Endothelial cell of umbilical vein (primary cell): ENCODE measurements around the gene TAS2R43. TPM values are rescaled to one million over a fixed set of nuclear protein-coding genes. Genes with fewer than 3 reads are reported as not detected.

Experiments
- BruUV-seq: library from RNA; stranded (reverse); fragments of 400-500 nt; replicated peaks from 2 replicates; lab custom pipeline; 2021; lab: Mats Ljungman, UMichigan
- CTCF ChIA-PET: fragments of 300-600, 350-600 bp; sonication (Branson Sonifier 250); formaldehyde crosslinking; loops from one replicate; lab custom pipeline; 2021; ENCODE audit warnings: antibody characterized with exemption, inconsistent platforms; lab: Charles Lee
- POLR2A ChIA-PET: fragments of 300-600, 350-600 bp; sonication (Branson Sonifier 250); formaldehyde crosslinking; loops from one replicate; lab custom pipeline; 2021; ENCODE audit warnings: antibody characterized with exemption, inconsistent platforms; lab: Charles Lee
- DNase-seq: peaks from one replicate; pipeline ENCODE4 v3.0.0-alpha.2; 2011; ENCODE audit warnings: low read depth, low spot score
- FAIRE-seq: peaks from 2 replicates; lab custom pipeline; 2011; peaks lifted over from hg19 to GRCh38; lab: Jason Lieb, UNC
- H2AFZ ChIP-seq: 2 replicates; pipeline ENCODE4 v1.6.0; 2012; ENCODE audit warnings: low read depth, low read length, control low read depth, inconsistent platforms
- H3K27ac ChIP-seq: 2 replicates; pipeline ENCODE4 v1.5.1; 2011; ENCODE audit warnings: low read depth, mild to moderate bottlenecking, control low read depth, low read length, moderate library complexity; ENCODE audit not compliant: insufficient read depth
- H3K27me3 ChIP-seq, 2 experiments: 2 replicates each; pipeline versions ENCODE4 v1.6.0 to v1.6.1; 2011; ENCODE audit warnings: low read length in 2 of 2, mixed read lengths in 1 of 2; ENCODE audit not compliant: control insufficient read depth in 2 of 2, insufficient read depth in 2 of 2
- H3K36me3 ChIP-seq, 2 experiments: 2 replicates in 1 of 2; 3 replicates in 1 of 2; pipeline ENCODE4 v1.5.1; 2011; ENCODE audit warnings: low read length in 2 of 2, mild to moderate bottlenecking in 1 of 2, moderate library complexity in 1 of 2; ENCODE audit not compliant: control insufficient read depth in 2 of 2, insufficient read depth in 2 of 2; ENCODE audit errors: extremely low read depth in 1 of 2
- H3K4me1 ChIP-seq: 3 replicates; pipeline ENCODE4 v1.5.1; 2011; ENCODE audit warnings: mild to moderate bottlenecking, low read length; ENCODE audit not compliant: control insufficient read depth, insufficient read depth; ENCODE audit errors: extremely low read depth
- H3K4me2 ChIP-seq: 2 replicates; pipeline ENCODE4 v1.6.1; 2011; ENCODE audit warnings: low read length, control low read depth, mixed read lengths; ENCODE audit not compliant: insufficient read depth
- H3K4me3 ChIP-seq, 3 experiments: fragments of 200-600 bp in 1 of 3; sonication (generic), shearing (Covaris generic) in 1 of 3; replicated peaks in 1 of 3; 2 replicates each; pipeline ENCODE4 v1.5.1; 2011 to 2016; ENCODE audit warnings: control low read depth in 3 of 3, low read length in 3 of 3, mild to moderate bottlenecking in 2 of 3, inconsistent platforms in 1 of 3, low read depth in 1 of 3, moderate library complexity in 1 of 3; ENCODE audit not compliant: insufficient read depth in 1 of 3
- H3K79me2 ChIP-seq: 2 replicates; pipeline ENCODE4 v1.6.0; 2012; ENCODE audit warnings: low read length, inconsistent platforms; ENCODE audit not compliant: control insufficient read depth, insufficient read depth
- H3K9ac ChIP-seq: replicated peaks from 2 replicates; pipeline ENCODE3; 2011; ENCODE audit warnings: low read length, control low read depth; ENCODE audit not compliant: insufficient read depth; ENCODE audit errors: extremely low read depth
- H3K9me1 ChIP-seq: replicated peaks from 3 replicates; pipeline ENCODE4 v1.6.0; 2011; ENCODE audit warnings: mild to moderate bottlenecking, low read length; ENCODE audit not compliant: control insufficient read depth, insufficient read depth; ENCODE audit errors: extremely low read depth
- H3K9me3 ChIP-seq: replicated peaks from 2 replicates; pipeline ENCODE4 v1.5.1; 2012; ENCODE audit warnings: low read length, inconsistent platforms; ENCODE audit not compliant: control insufficient read depth, insufficient read depth
- H4K20me1 ChIP-seq: replicated peaks from 2 replicates; pipeline ENCODE3; 2011; ENCODE audit warnings: mild to moderate bottlenecking, low read length; ENCODE audit not compliant: control insufficient read depth, insufficient read depth; ENCODE audit errors: extremely low read depth
- CTCF ChIP-seq, 2 donors: IDR thresholded peaks; 1 replicate in 1 of 2; 2 replicates in 1 of 2; pipeline ENCODE4 v1.5.1; 2011; ENCODE audit warnings: low read length in 2 of 2, mild to moderate bottlenecking in 2 of 2, moderate library complexity in 2 of 2, control low read depth in 1 of 2, inconsistent platforms in 1 of 2, low read depth in 1 of 2; ENCODE audit not compliant: insufficient read depth in 1 of 2; ENCODE audit errors: extremely low read depth in 1 of 2
- EZH2 ChIP-seq: IDR thresholded peaks from 2 replicates; pipeline ENCODE4 v1.6.1; 2012; ENCODE audit warnings: borderline replicate concordance, low read depth, mild to moderate bottlenecking, moderate library complexity, low read length, inconsistent platforms; ENCODE audit not compliant: severe bottlenecking
- FOS ChIP-seq: IDR thresholded peaks from 2 replicates; pipeline ENCODE4 v1.6.1; 2011; ENCODE audit warnings: mild to moderate bottlenecking, low read length, moderate library complexity, borderline replicate concordance; ENCODE audit not compliant: insufficient read depth
- GATA2 ChIP-seq: IDR thresholded peaks from 2 replicates; pipeline ENCODE4 v1.7.0; 2011; ENCODE audit warnings: low read depth, mild to moderate bottlenecking, moderate library complexity, mixed read lengths, low read length; ENCODE audit not compliant: insufficient read length, insufficient read depth
- JUN ChIP-seq: IDR thresholded peaks from 2 replicates; pipeline ENCODE4 v1.6.1; 2011; ENCODE audit warnings: borderline replicate concordance, low read depth; ENCODE audit not compliant: insufficient read length, insufficient read depth
- MAX ChIP-seq: IDR thresholded peaks from 2 replicates; pipeline ENCODE4 v1.6.1; 2011; ENCODE audit not compliant: insufficient read depth, insufficient read length
- MYC ChIP-seq: IDR thresholded peaks from one replicate; pipeline ENCODE4 v1.6.1; 2011; ENCODE audit warnings: mild to moderate bottlenecking, low read depth, low read length
- POLR2A ChIP-seq: IDR thresholded peaks from 2 replicates; pipeline ENCODE4 v1.6.1; 2012; ENCODE audit warnings: low read depth, mild to moderate bottlenecking, control low read depth, low read length
- POLR2AphosphoS5 ChIP-seq: IDR thresholded peaks from 2 replicates; pipeline ENCODE4 v1.6.1; 2012; ENCODE audit warnings: low read depth, mild to moderate bottlenecking, control low read depth, low read length, moderate library complexity; ENCODE audit not compliant: insufficient read depth
- dilution Hi-C: fragments of 300-500 bp; cut with MboI; formaldehyde crosslinking; loops from one replicate; pipeline ENCODE4 v1.15.0; 2019; ENCODE audit warnings: low sequenced_read_pairs; ENCODE audit not compliant: extremely low pct_ligation_motif_present
- intact Hi-C: fragments of 100-400 bp; cut with micrococcal nuclease; formaldehyde crosslinking; loops from one replicate; pipeline ENCODE4 v1.10.0; 2022
- polyA plus RNA-seq, 4 experiments: library from polyadenylated mRNA; depleted of rRNA in 3 of 4; stranded (reverse) in 3 of 4; unstranded in 1 of 4; fragments of >200 nt; gene quantifications; 2 replicates each; pipeline versions ENCODE4 v1.2.1 to v1.2.3, GENCODE V29; 2011 to 2012; ENCODE audit warnings: missing spikeins in 1 of 4
- total RNA-seq: library from RNA; stranded (reverse); gene quantifications from 2 replicates; pipeline ENCODE4 v1.2.3, GENCODE V29; 2021

Gene TAS2R43
- total and polyA plus RNA-seq, 2 donors (not counting 3 experiments of a cell fraction or from before 2014, with no cell fraction given): 0.07 to 1.8 TPM

DNA sequence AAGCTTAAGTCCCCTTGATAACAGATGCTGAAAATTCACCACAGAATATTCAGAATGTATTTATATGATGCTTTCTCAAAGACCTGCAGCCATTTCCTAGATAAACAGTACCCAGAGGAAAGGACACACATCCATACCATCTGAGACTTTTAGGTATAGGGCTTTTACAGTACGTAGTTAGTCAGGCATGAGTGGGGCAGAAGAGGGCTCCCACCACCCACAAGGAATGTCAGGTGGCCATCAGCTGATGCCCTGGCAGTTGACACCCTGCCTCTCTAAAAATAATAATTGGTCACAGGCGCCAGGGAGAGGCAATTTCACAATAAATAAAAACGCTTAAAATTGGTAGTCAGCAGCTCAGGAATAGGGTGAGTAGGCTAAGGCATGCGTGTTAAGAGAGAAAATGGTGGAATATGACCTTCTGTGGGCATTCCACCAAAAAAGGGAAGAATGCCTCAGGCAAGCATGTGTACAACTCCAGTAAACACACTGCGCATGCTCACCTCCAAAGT, 22.2 kb downstream of the TAS2R43 start:
- Histone ChIP-seq H4K20me1 (peaks cover 4% of the 10 kb centered on the region), H2AFZ (no peak overlapping the region), H3K4me3 (no peak overlapping the region), H3K9me1 (no peaks in the 10 kb centered on the region), H3K9me3 (no peaks in the 10 kb centered on the region), H3K9ac (no peak overlapping the region), H3K36me3 (no peaks in the 10 kb centered on the region), H3K4me1 (no peaks in the 10 kb centered on the region), H3K27me3 (no peaks in the 10 kb centered on the region), H3K27ac (no peak overlapping the region), H3K4me2 (no peak overlapping the region), H3K79me2 (no peaks in the 10 kb centered on the region)
- FAIRE-seq: no peak
- no peak for DNase-seq
- POLR2A ChIA-PET: no interaction called here
- intact Hi-C loops (loop anchor here (1.0 kb wide), 1 partner anchor 56 kb away; no protein-coding TSS in a partner anchor), dilution Hi-C loops (no loop called here)
- CTCF ChIA-PET: interaction anchor here (1.1 kb wide), 1 partner anchor 56 kb away, joined by 3 read pairs; no protein-coding TSS in a partner anchor
- BruUV-seq: no TSS peak
- TF ChIP-seq JUN (no peak), GATA2 (no peak), POLR2A (no peak), EZH2 (no peak), MAX (no peak), MYC (no peak), CTCF (IDR thresholded peaks at IDR 0.05; ENCODE audit: extremely low read depth in 1 of 2, insufficient read depth in 1 of 2, low read depth in 1 of 2, low read length in 2 of 2) (no peak), FOS (no peak), POLR2AphosphoS5 (no peak)
